Neutrophil (primary cell): Measurements from ENCODE around the gene CFAP57.

Source experiments
- H3K27ac ChIP-seq: fragments of 200-600 bp; sonication (generic); 2 replicates; pipeline ENCODE4 v1.5.1; 2016; ENCODE audit warnings: mild to moderate bottlenecking, moderate library complexity
- H3K27me3 ChIP-seq: fragments of 200-600 bp; sonication (generic); 2 replicates; pipeline ENCODE4 v1.6.0; 2016; ENCODE audit warnings: mild to moderate bottlenecking
- H3K36me3 ChIP-seq: fragments of 200-600 bp; sonication (generic); 2 replicates; pipeline ENCODE4 v1.5.1; 2017
- H3K4me1 ChIP-seq, 2 experiments: fragments of 200-600 bp in 1 of 2; sonication (generic) in 1 of 2; 1 replicate in 1 of 2; 2 replicates in 1 of 2; pipeline versions ENCODE4 v1.5.1 to v1.6.1; 2013 to 2016; ENCODE audit warnings: low read depth in 1 of 2, low read length in 1 of 2, mild to moderate bottlenecking in 1 of 2, moderate library complexity in 1 of 2; ENCODE audit not compliant: control insufficient read depth in 1 of 2, insufficient read depth in 1 of 2
- H3K4me3 ChIP-seq, 2 experiments: fragments of 200-600 bp in 1 of 2; sonication (generic) in 1 of 2; 1 replicate in 1 of 2; 2 replicates in 1 of 2; pipeline ENCODE4 v1.5.1; 2013 to 2016; ENCODE audit warnings: low read depth in 1 of 2, low read length in 1 of 2, mild to moderate bottlenecking in 1 of 2, moderate library complexity in 1 of 2
- H3K9me3 ChIP-seq: fragments of 200-600 bp; sonication (generic); 2 replicates; pipeline ENCODE4 v1.5.1; 2016
- TF ChIP-seq, protein P1 (sequence below): fragments of 200-600 bp; sonication (generic); IDR thresholded peaks from 2 replicates; pipeline ENCODE4 v1.5.1; 2016; ENCODE audit warnings: antibody characterized with exemption

Gene CFAP57

GRCh38 chr1:43250351-43250761, 78.2 kb downstream of the CFAP57 start:
- Histone ChIP-seq H3K4me1 (no peaks in the 10 kb centered on the region), H3K4me3 (no peak overlapping the region), H3K27ac (no peak overlapping the region), H3K9me3 (no peaks in the 10 kb centered on the region), H3K36me3 (no peaks in the 10 kb centered on the region), H3K27me3 (no peaks in the 10 kb centered on the region)
- TF ChIP-seq, protein P1, sequence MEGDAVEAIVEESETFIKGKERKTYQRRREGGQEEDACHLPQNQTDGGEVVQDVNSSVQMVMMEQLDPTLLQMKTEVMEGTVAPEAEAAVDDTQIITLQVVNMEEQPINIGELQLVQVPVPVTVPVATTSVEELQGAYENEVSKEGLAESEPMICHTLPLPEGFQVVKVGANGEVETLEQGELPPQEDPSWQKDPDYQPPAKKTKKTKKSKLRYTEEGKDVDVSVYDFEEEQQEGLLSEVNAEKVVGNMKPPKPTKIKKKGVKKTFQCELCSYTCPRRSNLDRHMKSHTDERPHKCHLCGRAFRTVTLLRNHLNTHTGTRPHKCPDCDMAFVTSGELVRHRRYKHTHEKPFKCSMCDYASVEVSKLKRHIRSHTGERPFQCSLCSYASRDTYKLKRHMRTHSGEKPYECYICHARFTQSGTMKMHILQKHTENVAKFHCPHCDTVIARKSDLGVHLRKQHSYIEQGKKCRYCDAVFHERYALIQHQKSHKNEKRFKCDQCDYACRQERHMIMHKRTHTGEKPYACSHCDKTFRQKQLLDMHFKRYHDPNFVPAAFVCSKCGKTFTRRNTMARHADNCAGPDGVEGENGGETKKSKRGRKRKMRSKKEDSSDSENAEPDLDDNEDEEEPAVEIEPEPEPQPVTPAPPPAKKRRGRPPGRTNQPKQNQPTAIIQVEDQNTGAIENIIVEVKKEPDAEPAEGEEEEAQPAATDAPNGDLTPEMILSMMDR = no peak

GRCh38 chr1:43251024-43251423, 78.9 kb downstream of the CFAP57 start:
- no peak overlapping the region for H3K27ac ChIP-seq
- no peak overlapping the region for H3K4me3 ChIP-seq
- H3K9me3 ChIP-seq = no peaks in the 10 kb centered on the region
- H3K36me3 ChIP-seq = no peaks in the 10 kb centered on the region
- TF ChIP-seq, protein P1 = no peak
- no peaks in the 10 kb centered on the region for H3K27me3 ChIP-seq
- H3K4me1 ChIP-seq = no peaks in the 10 kb centered on the region

GRCh38 chr1:43252225-43252624, 80.1 kb downstream of the CFAP57 start:
- H3K27ac ChIP-seq = no peak overlapping the region
- H3K4me1 ChIP-seq = no peaks in the 10 kb centered on the region
- no peaks in the 10 kb centered on the region for H3K27me3 ChIP-seq
- H3K4me3 ChIP-seq = no peak overlapping the region
- no peaks in the 10 kb centered on the region for H3K36me3 ChIP-seq
- no peaks in the 10 kb centered on the region for H3K9me3 ChIP-seq
- TF ChIP-seq, protein P1 = no peak

DNA sequence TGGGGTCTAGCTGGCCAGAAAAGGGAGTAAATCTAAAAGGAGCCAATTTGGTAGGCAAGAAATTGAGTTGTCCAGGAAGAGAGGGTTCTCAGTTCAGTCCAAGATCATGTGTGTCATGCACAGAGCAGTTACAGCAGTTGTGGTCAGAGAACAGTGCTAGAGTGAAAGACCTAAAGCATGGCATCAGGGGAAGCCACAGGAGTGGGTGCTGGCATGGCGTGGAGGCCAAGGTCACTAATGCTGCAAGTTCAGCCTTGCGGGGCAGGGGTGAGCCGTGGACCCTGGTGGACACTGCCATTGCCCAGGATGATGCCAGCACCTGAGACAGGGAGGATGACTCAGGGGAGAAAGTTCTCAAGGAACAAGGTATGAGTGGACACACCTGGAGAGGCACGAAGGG, 81.0 kb downstream of the CFAP57 start:
- Histone ChIP-seq H3K9me3 (no peaks in the 10 kb centered on the region), H3K27me3 (no peaks in the 10 kb centered on the region), H3K4me3 (no peak overlapping the region), H3K4me1 (no peaks in the 10 kb centered on the region), H3K27ac (no peak overlapping the region), H3K36me3 (no peaks in the 10 kb centered on the region)
- TF ChIP-seq, protein P1 = no peak

- Histone ChIP-seq H3K4me3 (no peak overlapping the region), H3K9me3 (no peaks in the 10 kb centered on the region), H3K27me3 (no peaks in the 10 kb centered on the region), H3K27ac (no peak overlapping the region), H3K36me3 (no peaks in the 10 kb centered on the region), H3K4me1 (no peaks in the 10 kb centered on the region)
- TF ChIP-seq, protein P1 = no peak
Measured at GRCh38 chr1:43253876-43254275, 81.7 kb downstream of the CFAP57 start.
